NCI-H226 (cell line): ENCODE measurements around the gene MRPL49.
A peak's percentile ranks its signal among the peaks of the same experiment; 100 is the strongest.

Source experiments
- DNase-seq: peaks from one replicate; pipeline ENCODE4 v3.0.0-alpha.2; 2015

MRPL49 gene

GRCh38 chr11:65103476-65103875 is 18.6 kb upstream of the MRPL49 start:
- no peak for DNase-seq

GRCh38 chr11:65104628-65105027 is 17.5 kb upstream of the MRPL49 start:
- DNase-seq, result no peak

GRCh38 chr11:65107078-65107477 is 15.0 kb upstream of the MRPL49 start:
- DNase-seq, result no peak

- no peak for DNase-seq
Measured at GRCh38 chr11:65107751-65108468, 14.2 kb upstream of the MRPL49 start.

- no peak for DNase-seq
Measured at GRCh38 chr11:65108469-65109123, 13.5 kb upstream of the MRPL49 start.

- DNase-seq, result no peak
Measured at GRCh38 chr11:65109231-65110198, 12.6 kb upstream of the MRPL49 start.

- DNase-seq, result peak; percentile 72
Measured at GRCh38 chr11:65110354-65110861, 11.7 kb upstream of the MRPL49 start.

GRCh38 chr11:65111159-65111743 is 10.9 kb upstream of the MRPL49 start:
- DNase-seq, result no peak

- peak; percentile 90 for DNase-seq
Measured at GRCh38 chr11:65111744-65112545, 10.2 kb upstream of the MRPL49 start, which contains the start of gene TM7SF2. Gene TM7SF2, plus strand, starts transcription at chr11:65111872. Its CDS starts 144 bp downstream, at chr11:65112016.

GRCh38 chr11:65112546-65113360 is 9.4 kb upstream of the MRPL49 start:
- DNase-seq, result peak; percentile 51

GRCh38 chr11:65113361-65113756 is 8.8 kb upstream of the MRPL49 start:
- DNase-seq, result no peak

GRCh38 chr11:65113839-65114238 is 8.3 kb upstream of the MRPL49 start:
- DNase-seq, result no peak

GRCh38 chr11:65114538-65115171 is 7.5 kb upstream of the MRPL49 start:
- DNase-seq, result no peak

GRCh38 chr11:65115361-65116082 is 6.6 kb upstream of the MRPL49 start:
- no peak for DNase-seq

- no peak for DNase-seq
Measured at GRCh38 chr11:65116370-65117205, 5.5 kb upstream of the MRPL49 start.

- peak; percentile 95 for DNase-seq
Measured at GRCh38 chr11:65117206-65118096, 4.7 kb upstream of the MRPL49 start, which contains the start of gene ZNHIT2. Gene ZNHIT2, minus strand, starts transcription at chr11:65117701. Its CDS starts 48 bp downstream, at chr11:65117653.

- no peak for DNase-seq
Measured at GRCh38 chr11:65118097-65118837, 3.9 kb upstream of the MRPL49 start.
